ENCODE measurements around the gene MFN1. TPM values are rescaled to one million over a fixed set of nuclear protein-coding genes. Genes with fewer than 3 reads are reported as not detected.
"Not testable (repeated sequence)": the region's sequence is repeated elsewhere in the genome, so short reads cannot be mapped to it uniquely, and the experiment has no call there.

The MFN1 gene
- 65.1 TPM for total RNA-seq
- long read RNA-seq, full-length matches to known transcripts: 37 of 89 reads
- long read RNA-seq, partial matches to known transcripts: 43 of 89 reads
- long read RNA-seq, other reads (novel, unspliced or antisense): 9 of 89 reads

GRCh38 chr3:179347345-179348194 lies at the start of gene MFN1:
MFN1 (plus strand) TSS chr3:179347709; CDS start chr3:179348852, 1,143 bp downstream.
- ATAC-seq: peak; percentile 99
- peak; percentile 96 for DNase-seq
- intact Hi-C loops (cut with micrococcal nuclease): no loop called here

- ATAC-seq (no peak), DNase-seq (no peak)
- intact Hi-C loops (cut with micrococcal nuclease): no loop called here
These were observed 49.4 kb upstream of the MFN1 start for GRCh38 chr3:179297971-179298725.

- DNase-seq (no peak), ATAC-seq (no peak)
- intact Hi-C loops (cut with micrococcal nuclease): no loop called here
These were observed 48.2 kb upstream of the MFN1 start for GRCh38 chr3:179299316-179299715.

GRCh38 chr3:179299999-179300613 lies 47.4 kb upstream of the MFN1 start:
- DNase-seq (no peak), ATAC-seq (no peak)
- intact Hi-C loops (cut with micrococcal nuclease): no loop called here

GRCh38 chr3:179301645-179302044 lies 45.9 kb upstream of the MFN1 start:
- ATAC-seq (no peak), DNase-seq (no peak)
- intact Hi-C loops (cut with micrococcal nuclease): no loop called here

GRCh38 chr3:179302111-179302510 lies 45.4 kb upstream of the MFN1 start:
- DNase-seq (no peak), ATAC-seq (no peak)
- intact Hi-C loops (cut with micrococcal nuclease): no loop called here

- ATAC-seq (no peak), DNase-seq (no peak)
- intact Hi-C loops (cut with micrococcal nuclease): no loop called here
These were observed 42.9 kb upstream of the MFN1 start for GRCh38 chr3:179304605-179305004.

GRCh38 chr3:179307362-179307761 lies 40.1 kb upstream of the MFN1 start:
- DNase-seq; ATAC-seq; intact Hi-C loops (cut with micrococcal nuclease): not testable (repeated sequence)

GRCh38 chr3:179308001-179308400 lies 39.5 kb upstream of the MFN1 start:
- intact Hi-C loops (cut with micrococcal nuclease): no loop called here
- DNase-seq (no peak), ATAC-seq (no peak)

- intact Hi-C loops (cut with micrococcal nuclease): loop anchor here (10.0 kb wide), 1 partner anchor 205 kb away; no protein-coding TSS in a partner anchor
- DNase-seq: no peak
- ATAC-seq: no peak
These were observed 38.1 kb upstream of the MFN1 start for GRCh38 chr3:179309225-179310078.

- ATAC-seq (no peak), DNase-seq (no peak)
- intact Hi-C loops (cut with micrococcal nuclease): loop anchor here (5.0 to 10.0 kb wide), 2 partner anchors 214 to 302 kb away; no protein-coding TSS in a partner anchor
These were observed 28.6 kb upstream of the MFN1 start for GRCh38 chr3:179318876-179319275.

GRCh38 chr3:179321668-179322285 lies 25.7 kb upstream of the MFN1 start:
- no peak for ATAC-seq
- intact Hi-C loops (cut with micrococcal nuclease): no loop called here

GRCh38 chr3:179322286-179323196 lies 25.0 kb upstream of the MFN1 start, which contains the start of gene ZNF639:
ZNF639 (plus strand) TSS chr3:179323031; CDS start chr3:179328294, 5,263 bp downstream.
- intact Hi-C loops (cut with micrococcal nuclease): no loop called here
- ATAC-seq (peak; percentile 87), DNase-seq (peak; percentile 91)

More at GRCh38 chr3:179321668-179322285, 25.7 kb upstream of the MFN1 start:
- DNase-seq: no peak

GRCh38 chr3:179323197-179324110 lies 24.1 kb upstream of the MFN1 start:
- DNase-seq: peak; percentile 87
- ATAC-seq: peak; percentile 73
- intact Hi-C loops (cut with micrococcal nuclease): no loop called here

- intact Hi-C loops (cut with micrococcal nuclease): no loop called here
- no peak for DNase-seq
- ATAC-seq: no peak
These were observed 23.2 kb upstream of the MFN1 start for GRCh38 chr3:179324270-179324754.

- intact Hi-C loops (cut with micrococcal nuclease): no loop called here
- DNase-seq (no peak), ATAC-seq (no peak)
These were observed 17.1 kb upstream of the MFN1 start for GRCh38 chr3:179330438-179330837.

Data from left ventricle myocardium superior (tissue), 1 donor.